GM19372 (cell line): ENCODE data around the gene ARHGAP15.
A peak's percentile ranks its signal among the peaks of the same experiment; 100 is the strongest.

Experiments
- ATAC-seq: cut with Tn5 transposase; IDR thresholded peaks from one replicate; pipeline ENCODE4 v1.9.1; 2021; ENCODE audit warnings: mild to moderate bottlenecking, low read depth, moderate library complexity; ENCODE audit not compliant: unreplicated experiment

The ARHGAP15 gene

DNA sequence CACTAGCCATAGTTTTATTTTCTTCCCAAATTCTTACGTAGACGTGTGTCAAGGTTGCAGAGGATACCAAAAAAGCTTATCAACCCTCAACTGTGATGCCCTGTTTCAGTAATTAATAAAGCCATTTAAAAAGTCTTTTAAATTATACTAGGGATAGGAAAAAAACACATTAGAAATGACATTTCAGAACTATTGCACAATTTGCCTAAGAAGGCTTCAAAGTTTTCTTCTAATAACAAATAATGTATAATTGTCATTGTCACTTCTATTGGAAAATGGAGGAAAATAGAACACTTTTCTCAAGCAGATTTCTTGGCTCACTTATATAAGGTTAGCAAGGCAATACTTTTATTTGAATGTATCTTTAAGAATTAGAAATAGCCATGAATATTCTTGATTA lies 253.8 kb downstream of the ARHGAP15 start:
- ATAC-seq = no peak

DNA sequence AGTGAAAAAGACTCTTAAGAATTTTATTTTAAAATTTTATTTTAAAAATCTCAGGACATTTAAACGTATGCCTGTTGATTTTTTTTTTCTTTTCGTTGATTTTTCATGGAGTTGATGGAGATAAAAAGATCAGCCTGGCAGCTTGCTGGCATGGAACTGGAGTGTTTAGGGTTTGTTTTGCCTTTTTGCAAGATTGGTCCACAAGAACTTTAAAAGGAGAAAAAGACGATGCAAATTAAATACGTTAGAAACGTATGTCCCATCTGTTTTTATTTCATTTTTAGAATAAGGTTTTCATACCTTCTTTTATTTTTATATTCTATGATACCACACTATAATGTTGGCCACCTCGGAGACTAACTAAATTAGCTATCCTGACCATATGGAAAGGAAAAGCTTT lies 254.9 kb downstream of the ARHGAP15 start:
- ATAC-seq = no peak

DNA sequence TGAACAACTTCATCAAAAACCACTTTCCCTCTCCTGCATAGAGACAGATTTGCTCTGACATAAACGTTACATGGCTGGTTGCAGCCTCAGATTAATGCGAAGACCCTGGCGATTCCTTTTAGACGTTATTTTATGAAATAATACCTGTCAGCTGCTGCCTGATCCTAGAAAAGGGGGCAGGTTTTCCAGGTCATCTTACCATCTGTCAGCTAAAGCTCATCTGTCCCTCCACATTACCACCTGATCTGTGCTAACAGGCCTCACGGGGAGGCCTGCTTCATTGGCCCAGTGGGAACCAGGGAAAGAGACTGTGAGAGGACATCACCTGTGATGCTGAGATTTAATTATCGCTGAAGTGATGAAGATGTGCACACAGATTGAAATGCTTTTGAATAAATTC lies 261.0 kb downstream of the ARHGAP15 start:
- ATAC-seq = no peak

DNA sequence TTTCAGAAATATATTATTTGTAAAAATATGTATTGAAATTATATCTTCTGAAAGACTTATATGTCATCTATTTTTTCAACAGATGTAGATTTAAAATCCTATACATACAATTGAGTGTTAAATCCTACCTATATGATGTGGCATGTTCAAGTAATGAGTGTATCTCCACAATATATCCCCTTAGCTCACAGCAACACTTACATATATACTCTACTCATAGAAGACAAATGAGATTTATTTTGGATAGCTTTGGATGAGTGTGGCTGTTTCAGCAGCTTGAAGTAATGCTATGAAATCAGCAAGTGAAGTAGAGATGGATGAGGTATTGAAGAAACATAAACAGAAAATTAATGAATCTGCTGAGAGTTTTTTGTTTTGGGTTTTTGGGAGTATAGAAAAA lies 263.1 kb downstream of the ARHGAP15 start:
- no peak for ATAC-seq

DNA sequence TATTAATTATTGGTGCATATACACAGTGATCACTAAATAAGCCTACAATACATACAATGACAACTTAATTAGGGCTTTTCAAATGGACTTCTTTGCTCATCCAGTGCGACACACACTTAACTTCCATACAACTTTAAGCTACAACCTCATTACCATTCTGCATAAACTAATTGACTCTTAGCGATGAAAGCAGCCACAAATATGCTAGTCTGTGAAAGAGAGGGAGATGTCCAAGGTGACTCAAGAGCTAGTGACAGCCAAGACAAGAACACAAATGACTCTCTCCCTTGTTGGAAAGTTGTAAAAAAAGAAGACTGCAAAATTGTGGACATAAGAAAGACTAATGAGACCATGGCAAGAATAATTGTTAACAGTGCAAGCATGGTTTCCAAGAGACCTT lies 264.8 kb downstream of the ARHGAP15 start:
- ATAC-seq = no peak

DNA sequence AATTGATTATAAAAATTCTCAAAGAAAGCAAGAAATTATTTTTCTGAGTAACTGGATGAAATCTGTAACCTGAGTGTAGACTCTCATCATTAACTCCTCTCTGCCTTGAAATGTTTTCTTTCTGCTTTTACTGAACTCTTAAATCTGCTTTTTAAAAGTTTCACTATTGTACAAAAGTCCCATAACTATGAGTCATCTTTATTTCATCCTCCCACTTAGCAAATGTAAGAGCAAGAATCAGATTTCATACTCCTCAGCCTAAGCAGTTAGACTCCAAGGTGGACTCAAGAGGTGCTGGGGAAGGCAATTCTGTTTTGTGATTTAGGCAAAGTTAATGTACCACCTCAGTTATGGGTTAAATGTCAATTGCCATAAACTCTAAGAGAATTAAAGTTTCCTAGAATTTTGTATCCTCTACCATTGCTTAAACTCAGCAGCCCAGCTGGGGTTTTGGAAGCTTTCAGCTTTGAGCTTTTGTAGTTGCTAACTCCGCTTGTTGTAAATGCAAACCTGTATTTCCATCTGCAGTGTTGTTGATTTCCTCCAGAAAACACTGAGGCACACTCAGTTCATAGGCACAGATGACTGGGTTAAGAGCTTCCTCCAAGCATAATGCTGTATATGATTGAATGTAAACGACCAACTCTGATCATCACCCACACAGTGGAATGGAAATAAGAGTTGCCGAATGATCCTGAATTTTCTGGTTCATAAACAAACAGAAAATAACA lies 268.8 kb downstream of the ARHGAP15 start:
- peak; percentile 74 for ATAC-seq

DNA sequence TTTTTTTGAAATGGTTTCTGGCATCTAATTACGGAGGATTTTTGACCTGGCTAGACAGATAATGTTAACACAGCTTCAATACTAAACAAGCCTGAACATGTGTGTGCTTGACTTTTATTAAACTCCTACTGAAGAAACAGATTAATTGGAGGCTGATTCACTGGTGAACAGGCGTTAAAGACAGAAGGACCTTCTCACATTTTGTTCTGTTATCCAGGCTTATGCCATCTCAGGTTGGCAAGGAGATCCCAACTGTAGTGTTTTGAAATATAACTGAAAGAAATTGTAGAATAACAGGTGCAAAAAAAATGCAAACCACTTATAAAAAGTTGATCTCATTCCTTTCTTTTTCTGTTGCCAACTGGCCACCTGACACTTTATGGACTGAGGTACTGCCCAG lies 269.6 kb downstream of the ARHGAP15 start:
- no peak for ATAC-seq

DNA sequence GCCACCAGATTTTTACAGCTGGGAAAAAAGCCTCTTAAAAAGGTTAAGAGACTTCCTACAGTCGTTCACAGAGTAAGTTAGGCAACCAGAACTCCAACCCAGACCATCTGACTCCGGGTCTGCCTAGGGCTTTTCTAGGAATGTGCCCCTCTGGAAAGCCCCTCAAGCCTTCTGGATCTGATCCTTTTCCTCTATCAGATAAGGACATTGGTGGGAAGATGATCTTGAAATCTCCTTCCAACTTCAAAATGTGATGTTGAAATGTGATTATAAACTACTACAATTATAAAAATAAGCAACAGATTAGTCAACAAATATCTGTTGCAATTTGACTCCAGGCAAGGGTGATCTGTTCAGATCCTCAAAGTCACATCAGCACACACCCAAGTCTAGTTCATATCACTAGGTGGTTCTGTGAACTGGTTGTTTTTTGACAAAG lies 270.4 kb downstream of the ARHGAP15 start:
- no peak for ATAC-seq

DNA sequence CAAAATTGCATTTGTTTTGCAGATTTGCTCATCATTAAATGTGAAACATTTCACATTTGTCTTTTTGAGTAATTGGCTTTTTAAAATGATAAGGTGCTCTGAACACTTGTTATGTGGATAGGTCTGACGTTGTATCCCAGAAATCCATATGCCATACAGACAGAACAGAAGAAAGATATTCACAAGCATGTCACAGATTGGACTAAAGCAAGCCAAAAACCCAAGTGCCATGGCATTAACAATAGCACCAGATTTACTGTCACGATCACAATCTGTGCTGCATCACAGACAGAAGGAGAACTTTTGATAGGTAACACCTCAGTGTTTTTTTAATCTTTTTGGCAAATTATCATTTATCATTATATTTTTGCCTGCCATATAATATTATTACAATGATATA lies 272.6 kb downstream of the ARHGAP15 start:
- no peak for ATAC-seq

DNA sequence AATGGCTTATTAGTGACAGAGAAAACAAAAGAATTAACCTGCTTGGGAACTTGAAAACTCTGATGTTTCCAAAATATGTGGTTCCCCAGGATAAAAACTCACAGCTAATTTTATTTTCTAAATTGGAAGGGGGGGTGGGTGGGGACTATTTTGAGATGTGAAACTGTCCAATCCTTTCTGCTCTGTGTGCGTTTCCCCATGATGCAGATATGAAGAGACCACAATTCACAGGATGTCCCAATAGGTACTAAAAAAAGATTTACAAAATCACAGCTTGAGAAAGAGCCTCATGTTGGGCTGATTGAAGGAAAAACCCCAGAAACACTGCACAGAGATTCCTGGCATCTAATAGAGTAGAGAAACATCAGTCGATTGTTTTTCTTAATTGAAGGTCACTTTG lies 273.2 kb downstream of the ARHGAP15 start:
- ATAC-seq = no peak

DNA sequence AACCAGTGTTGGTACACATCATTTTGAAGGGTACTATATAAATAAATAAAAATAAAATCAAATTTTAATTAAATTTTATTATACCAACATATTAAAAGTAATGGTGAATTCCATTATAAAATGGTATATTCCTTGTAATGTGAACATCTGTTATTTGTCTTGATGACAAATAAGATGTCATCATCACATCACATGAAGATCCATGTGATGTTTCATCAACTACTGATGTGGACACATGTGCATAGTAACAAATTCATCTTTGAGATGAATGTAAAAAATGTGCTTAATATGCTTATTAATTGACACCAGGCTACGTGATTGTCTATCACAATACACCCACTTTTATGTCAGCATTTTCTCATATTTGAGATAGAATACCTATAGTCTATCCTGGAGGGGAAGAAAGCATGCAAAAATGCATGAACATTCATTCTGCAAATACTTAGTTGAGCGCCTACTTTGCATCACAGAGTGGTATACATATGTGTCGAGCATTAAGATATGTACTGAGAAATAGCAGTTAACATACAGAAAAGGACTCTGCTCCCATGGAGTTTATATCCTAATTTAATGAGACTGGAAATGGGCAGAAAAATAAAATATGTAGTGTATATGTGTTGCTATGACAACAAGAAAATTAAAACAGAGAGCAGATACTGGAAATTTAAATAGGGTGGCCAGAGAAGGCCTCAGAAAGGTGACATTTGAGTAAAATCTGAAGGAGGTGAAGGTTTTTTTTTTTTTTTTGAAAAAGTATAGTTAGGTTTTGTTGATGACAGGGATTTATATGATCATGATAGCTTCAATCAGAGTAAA lies 281.1 kb downstream of the ARHGAP15 start:
- ATAC-seq = no peak

DNA sequence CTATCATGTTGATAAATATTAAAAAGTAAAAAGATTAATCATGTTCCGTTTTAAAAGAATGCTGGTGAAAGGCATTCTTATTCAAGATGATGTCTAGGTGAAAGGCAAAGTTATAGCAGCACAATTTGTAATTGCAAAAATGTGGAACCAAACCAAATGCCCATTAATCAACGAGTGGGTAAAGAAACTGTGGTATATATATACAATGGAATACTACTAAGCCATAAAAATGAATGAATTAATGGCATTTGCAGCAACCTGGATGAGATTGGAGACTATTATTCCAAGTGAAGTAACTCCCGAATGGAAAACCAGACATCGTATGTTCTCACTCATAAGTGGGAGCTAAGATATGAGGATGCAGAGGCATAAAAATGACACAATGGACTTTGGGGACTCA lies 286.4 kb downstream of the ARHGAP15 start:
- no peak for ATAC-seq

DNA sequence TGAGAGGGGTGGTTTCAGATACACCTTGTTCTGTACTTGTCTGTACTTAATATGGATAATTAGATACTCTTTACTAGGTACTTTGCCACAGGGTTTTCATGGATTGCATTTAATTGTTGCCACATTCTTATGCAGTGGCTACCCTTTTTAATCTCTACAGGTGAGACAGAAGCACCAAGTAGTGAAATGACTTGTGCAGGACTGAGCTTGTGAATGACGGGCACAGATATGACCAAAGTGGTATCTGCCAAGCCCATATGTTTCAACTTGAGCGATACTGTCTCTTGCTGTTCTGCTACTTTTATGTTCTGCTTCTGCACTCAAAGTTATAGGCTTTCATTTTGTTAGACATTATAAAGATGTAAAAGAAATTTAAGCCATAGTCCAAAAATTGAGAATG lies 288.2 kb downstream of the ARHGAP15 start:
- no peak for ATAC-seq

DNA sequence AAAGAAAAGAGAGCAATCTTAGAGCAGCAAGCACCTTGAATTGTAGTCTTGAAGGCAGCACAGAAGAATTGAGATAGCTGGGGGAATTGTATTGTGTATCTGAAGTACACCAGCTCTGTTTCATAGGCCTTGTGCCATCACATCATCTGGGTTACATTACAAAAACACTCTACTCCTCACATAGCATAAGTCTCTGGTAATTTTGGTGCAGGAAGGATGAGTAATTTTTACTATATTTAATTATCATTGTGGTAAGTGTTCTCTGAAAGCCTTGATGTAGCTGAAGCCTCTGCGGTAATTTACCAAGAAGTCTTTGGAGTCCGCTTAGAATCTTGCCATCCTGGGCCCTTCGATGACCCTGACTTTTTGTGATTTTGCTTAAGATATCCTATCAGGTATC lies 291.1 kb downstream of the ARHGAP15 start:
- no peak for ATAC-seq

DNA sequence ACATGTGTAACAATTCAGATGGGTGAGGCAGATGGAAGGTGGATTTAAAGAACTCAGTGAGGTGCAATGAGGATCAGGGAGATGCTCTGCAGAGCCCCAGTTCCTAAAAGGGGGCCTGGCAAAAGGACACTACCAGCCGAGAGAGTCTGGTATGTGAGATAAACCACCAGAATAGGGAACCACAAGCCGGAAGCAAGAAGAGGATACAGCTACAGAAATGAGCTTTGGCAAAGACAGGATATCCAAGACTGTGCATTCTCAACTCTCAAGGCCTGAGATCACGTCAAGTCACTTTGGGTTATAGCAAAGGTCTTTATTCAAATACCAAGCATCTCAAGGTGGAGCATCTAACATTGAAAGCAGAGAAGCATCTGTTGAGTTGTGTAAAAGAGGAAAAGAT lies 293.5 kb downstream of the ARHGAP15 start:
- peak; percentile 65 for ATAC-seq

DNA sequence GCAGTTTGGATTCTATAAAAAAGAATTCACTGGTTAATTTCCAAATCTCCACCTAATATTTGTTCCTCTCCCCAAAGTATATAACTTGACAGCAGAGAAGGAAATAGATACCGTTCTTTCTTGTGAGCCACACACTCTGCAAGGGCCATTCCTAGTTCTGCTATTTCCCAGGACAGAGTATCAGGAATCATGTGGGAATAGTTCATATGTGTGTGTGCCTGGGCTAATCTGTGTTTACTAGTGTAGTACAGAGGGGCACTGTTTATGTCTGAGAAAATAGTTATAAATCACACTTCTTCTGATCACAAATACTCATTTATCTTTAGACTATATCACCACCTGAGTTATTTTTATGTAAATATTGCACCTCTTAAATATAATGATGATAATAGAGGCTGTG lies 296.7 kb downstream of the ARHGAP15 start:
- ATAC-seq = no peak

DNA sequence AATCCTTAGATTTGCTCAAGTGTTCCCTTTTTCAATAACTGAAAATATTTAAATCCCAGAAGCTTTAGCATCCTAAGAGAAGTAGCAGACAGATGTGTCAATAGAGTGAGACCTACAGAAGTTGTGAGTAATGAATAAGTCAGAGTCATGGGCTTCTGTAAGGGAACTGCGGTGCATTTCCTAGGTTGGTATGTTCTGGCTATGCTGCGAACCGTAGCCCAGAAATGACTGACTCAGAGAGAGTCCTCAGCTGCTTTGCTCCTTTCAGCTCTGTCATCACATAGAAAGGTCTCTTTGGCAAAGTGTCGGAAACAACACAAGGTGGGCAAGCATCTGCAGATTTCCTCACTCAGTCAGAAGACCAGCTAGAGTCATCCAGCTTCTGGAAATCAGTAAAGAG lies 297.1 kb downstream of the ARHGAP15 start:
- ATAC-seq = no peak

DNA sequence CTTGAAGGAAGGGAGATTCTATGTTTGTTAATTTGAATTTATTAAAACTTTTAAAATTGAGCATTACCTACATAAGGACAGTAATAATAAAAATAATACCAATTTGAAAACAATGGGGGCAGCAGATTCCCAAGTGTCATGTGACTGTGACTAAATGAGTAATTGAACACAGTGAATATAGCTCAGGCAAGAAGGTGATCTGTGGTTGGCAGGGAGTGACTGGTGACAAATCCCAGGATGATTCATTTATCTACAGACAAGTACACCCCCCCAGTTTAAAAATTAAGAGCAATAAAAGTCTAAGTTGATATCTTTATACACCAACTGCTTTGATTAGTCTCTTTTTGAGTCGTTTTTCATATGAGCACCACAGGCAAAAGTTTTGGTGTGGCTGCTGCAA lies 299.5 kb downstream of the ARHGAP15 start:
- no peak for ATAC-seq

DNA sequence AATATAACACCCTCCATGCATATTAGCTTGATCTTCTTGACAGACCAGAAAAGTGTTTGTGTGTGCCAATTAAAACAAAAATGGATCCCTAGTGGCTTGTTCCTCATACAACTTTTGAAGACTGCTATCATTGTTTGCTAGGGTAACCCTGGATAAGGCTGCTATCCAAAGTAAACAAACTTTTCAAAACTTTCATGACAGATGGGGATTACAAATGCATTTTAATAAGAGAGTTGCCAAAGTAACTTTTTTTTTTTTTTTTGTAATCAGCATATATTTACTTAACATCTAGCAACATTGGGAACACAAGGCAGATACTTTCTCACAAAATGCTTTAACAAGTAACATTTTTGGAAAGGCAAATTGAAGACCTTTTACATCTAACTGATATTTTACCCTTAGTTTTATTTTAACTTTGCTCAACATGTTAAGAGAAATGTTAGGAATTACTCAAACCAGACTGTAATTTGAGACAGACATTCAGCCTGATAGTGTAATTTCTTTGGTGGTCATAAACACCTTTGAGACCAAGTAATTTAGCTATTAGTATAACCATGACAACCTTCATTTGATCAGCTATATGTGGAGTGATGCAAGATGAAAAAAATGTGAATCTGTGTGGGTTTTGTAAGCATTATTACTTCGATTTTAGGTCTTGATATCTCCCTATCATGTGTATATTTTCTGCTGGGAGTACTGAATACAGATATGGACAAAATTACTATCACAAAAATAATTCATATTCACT lies 300.9 kb downstream of the ARHGAP15 start:
- ATAC-seq = no peak

DNA sequence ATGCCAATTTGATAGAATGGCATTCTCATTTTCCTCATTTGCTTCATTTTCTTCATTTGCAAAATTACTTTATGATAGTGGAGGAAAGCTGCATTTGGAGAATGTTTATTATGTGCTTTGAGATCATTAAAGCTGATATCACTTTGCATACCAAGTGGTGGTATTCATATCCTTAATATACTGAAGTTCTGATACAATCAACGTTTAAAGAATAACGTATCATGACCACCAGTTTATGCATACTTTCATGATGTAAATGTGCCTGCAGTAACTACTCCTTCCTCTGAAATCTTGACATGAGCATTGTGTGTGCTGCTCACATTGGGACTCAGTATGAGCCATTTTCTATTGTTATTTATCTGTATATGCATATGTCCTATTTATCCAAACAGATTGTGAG lies 302.1 kb downstream of the ARHGAP15 start:
- no peak for ATAC-seq

DNA sequence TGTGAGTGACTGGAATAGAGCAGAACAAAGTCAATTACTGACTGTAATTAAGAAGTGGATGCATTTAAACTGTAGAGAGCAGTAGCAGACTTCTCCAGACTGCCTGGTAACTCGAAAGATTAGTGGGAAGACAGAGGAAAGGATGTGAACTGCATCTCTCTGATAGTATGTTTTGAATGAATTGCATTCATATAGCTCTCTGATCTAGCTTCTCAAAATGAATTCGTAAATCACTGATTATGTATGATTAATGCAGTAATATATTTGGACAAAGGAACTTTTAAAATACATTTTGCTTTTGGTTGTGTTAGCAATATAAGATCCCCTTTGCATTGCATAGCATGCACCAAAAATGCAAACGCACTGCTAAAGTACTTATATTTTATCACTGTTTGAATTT lies 304.0 kb downstream of the ARHGAP15 start:
- ATAC-seq = no peak
